Amygdala (tissue), 56 donors: ENCODE data around the gene KDM4C.
"Not testable (repeated sequence)": the region's sequence is repeated elsewhere in the genome, so short reads cannot be mapped to it uniquely, and the experiment has no call there.

ENCODE experiments used
- DNase-seq, 56 donors: peaks; one replicate each; lab custom pipeline; 2025; lab: John Stamatoyannopoulos, UW

The KDM4C gene

DNA sequence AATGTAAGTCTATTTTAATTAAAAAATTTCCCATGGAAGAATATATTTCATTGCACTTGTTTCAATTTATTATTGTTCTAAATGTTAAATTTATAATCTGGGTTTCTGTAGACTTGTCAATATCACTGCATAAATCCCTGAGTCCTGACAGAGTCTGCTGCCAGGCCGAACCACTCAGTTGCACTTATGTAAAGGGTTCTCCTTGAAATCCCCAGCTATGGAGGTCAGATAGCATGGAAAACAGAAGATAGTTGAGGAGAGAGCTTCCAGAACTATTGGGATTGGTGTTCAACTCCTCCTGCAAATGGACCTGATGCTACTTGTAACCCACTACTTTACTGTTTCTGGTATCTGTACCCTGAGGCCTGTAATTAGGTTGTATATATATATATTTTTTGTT lies 37.2 kb downstream of the KDM4C start:
- DNase-seq: no peak

DNA sequence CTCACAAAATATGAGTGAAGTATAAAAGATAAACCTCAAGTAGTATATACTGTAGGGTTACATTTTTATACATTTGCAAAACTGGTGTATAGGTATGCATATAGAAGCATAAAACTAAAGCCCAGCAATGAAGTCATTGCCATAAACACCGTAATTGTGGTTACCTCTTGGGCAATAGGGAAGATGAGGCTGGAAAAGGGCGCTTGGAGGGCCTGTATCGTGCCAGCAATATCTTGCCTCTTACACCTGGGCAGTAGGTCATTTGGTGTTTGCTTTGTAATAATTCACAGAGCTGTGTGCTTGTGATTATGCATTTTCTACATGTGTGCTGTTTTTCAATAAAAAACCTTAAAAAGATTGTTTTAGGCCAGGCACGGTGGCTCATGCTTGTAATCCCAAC lies 45.2 kb downstream of the KDM4C start:
- no peak for DNase-seq

DNA sequence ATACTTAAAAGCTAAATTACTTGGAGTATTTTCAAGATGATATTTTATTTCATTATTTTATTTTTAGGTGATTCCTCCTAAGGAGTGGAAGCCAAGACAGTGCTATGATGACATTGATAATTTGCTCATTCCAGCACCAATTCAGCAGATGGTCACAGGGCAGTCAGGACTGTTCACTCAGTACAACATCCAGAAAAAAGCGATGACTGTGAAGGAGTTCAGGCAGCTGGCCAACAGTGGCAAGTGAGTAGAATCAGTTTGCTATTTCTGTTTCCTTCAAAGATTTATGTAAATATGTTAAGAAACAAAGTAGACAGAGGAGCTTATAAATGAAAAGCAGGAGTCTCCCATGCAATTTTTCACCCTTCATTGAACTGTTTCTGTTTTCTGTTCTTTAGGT lies 47.8 kb downstream of the KDM4C start:
- DNase-seq: peak in 30 of 56 donors; percentile 3 to 67 (median 23)

DNA sequence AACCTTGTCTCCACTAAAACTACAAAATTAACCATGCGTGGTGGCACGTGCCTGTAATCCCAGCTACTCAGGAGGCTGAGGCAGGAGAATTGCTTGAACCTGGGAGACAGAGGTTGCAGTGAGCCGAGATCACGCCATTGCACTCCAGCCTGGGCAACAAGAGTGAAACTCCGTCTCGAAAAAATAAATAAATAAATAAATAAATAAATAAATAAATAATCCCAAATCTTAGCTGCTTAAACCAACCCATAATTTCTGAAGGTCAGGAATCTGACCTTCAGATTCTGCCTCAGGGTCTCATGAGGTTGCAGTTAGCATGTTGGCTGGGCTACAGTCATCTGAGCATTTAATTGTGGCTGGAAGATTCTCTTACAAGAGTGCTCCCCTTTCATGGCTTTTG lies 48.5 kb downstream of the KDM4C start:
- not testable (repeated sequence) for DNase-seq

DNA sequence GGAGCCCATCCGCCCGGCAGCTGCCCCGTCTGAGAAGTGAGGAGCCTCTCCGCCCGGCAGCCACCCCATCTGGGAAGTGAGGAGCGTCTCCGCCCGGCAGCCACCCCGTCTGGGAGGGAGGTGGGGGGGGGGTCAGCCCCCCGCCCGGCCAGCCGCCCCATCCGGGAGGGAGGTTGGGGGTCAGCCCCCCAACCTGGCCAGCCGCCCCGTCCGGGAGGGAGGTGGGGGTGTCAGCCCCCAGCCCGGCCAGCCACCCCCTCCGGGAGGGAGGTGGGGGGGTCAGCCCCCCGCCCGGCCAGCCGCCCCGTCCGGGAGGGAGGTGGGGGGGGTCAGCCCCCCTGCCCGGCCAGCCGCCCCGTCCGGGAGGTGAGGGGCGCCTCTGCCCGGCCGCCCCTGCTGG lies 49.9 kb downstream of the KDM4C start:
- not testable (repeated sequence) for DNase-seq

DNA sequence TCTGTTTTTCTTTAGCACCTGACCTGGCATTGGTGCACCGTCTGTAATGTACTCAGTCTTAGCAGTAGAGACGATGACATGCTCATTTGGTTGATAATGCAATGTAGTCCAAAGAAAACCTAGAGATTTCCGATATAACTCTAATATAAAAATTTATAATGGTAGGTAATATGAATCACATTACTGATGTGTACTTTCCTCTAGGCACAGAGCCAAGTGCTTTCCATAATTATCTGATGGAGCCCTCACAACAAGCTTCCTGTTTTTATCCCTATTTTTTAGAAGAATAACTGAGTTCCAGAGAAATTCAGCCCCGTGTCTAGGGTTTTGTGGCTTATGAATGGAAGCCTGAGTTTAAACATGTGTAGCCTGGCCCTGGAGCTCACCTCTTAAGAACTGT lies 53.7 kb downstream of the KDM4C start:
- DNase-seq: no peak

DNA sequence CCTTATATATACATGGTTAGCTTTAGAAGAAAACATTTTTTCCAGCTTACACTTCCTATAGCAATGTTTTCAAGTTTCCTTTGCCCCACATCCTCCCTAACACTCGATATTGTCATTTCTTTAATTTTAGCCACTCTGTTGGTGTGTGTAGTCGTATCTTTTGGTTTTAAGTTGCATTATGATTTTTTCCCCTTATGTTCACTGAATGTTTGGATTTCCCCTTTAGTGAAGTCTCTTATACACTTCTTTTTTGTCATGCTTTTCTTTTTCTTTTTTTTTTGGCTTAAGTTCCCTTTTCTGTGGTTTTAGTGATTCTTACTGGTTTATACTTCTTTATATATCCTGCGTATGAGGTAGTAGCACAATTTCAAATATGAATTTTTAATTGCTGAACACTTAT lies 58.8 kb downstream of the KDM4C start:
- no peak for DNase-seq

DNA sequence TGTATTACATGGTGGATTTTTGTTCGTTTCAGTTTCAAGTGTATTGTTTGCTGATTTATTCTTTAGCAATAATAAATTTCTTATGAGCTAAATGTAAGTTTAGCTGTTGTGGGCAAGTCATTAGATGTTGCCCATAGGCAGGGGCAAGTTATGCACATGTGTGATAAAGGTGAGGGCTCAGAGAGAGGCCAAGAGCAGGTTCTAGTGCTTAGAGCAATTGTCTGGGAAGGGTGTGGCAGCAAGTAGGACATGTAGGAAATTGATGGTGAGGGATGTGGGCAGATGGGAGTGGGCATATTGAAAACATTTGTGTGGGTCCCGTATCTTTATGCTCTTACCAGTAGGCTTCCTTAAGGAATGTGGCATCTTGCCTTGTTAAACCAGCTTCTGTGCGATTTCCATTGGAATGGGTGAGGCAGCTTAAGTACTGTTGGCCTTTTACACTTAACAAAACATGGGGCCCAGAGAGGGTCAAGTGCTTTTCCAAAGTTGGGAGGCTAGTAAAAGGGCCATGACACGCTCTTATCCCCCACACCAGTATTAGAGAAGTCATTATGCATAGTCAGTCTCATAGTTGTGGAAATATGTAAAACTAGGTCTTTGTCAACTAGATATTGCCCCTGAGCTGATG lies 60.6 kb downstream of the KDM4C start:
- no peak for DNase-seq

DNA sequence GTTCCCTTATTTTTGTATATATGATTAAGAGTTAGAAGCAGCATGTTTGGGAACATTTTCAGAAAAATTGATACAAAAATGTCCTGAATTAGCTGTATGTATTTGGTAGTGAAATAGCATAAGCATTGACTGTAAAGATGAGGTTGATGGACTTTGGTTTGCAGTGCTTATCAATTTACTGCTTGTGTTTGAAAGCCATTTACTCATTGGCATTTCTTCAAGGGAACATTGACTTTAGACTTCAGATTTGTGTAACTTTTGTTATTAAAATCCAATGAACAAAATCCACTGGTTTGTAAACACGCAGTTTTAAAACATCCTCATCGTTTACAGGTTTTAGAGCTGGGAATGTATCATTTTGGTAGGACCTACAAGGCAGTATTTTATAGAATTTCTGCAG lies 61.3 kb downstream of the KDM4C start:
- no peak for DNase-seq

DNA sequence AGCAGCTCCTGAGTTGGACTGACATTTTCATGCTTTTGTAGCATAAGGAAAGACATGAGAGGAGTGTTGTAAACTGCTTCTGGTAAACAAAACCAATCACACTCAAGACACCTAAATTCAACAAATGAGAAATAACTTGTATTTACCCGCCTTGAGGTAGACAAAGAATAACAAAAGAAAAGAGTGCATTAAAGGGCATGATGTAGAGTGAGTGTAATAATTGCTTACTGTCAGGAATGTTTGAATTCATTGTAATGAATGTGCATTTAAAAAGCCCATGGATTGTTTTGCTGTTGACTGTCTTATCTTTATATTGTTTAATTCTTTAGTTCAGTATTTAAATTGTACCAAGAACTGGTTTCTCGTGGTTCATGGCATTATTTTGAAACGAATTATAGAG lies 61.8 kb downstream of the KDM4C start:
- no peak for DNase-seq

DNA sequence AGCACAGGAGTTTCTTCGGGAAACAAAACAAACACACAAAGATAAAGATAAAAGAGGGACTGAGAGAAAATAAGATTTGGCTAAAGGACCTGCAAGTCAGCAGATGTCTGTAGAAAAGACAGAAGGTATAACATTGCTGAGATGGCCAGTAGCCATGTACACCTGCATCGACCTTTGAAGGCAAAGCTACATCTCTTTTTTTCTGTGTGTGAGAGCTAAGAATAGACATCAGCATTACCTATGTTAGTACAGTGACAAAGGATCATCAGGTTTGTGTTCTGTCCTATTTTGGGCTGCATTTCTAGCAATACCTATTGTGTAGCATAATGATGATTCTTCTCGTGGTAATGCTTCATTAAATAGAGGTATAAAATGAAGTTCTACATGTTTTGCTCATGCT lies 64.9 kb downstream of the KDM4C start:
- DNase-seq: no peak

DNA sequence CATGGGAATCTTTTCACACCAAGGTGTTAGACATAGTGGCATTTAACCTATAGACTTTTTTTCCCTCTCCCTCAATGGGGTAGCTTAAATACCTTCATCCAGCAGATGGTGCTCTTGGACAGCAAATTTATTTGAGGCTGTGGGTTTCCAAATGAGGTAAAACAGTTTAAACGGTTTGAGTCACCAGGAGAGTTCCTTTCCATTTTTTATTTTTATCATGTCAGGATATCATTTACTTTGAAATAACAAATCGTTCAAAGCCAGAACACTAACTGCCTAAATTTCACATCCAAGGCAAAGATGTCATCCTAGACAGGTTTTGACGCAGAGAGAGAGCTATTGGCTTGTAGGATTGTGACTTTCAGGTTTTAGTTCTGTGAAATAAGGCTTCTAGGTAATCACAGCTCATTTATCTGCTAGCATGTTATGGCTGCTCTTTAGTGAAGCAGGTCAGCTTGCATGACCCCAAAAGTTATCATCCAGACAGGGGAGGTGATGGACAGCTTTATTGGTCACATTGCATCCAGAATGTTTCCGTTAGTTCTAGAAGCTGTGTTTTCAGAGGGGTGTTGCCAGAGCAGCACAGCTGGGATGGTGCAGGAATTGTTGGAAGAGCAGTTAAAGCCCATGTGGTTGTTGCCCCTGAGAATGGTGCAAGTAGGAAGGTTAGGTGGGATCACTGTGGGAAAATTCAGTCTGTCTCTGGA lies 69.8 kb downstream of the KDM4C start:
- peak in 3 of 56 donors; percentile 3 to 30 (median 21) for DNase-seq

DNA sequence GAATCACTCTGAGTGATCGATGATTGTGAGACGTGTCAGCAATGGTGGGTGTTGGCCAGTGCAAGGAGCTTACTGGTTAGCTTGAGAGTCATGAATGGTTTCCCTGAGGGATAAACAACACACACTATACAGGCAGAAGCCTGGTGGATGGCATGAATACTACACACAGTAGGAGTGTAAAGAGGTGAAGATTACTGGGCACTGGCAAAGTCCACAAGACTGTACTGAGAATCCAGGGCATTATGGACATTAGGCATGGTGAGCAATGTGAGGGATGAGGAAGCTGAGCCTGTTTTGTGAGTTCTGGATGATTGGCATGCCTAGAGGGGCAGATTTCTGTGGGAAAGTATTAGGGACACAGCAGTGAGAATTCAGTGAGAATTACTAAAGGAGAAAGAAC lies 71.3 kb downstream of the KDM4C start:
- no peak for DNase-seq

DNA sequence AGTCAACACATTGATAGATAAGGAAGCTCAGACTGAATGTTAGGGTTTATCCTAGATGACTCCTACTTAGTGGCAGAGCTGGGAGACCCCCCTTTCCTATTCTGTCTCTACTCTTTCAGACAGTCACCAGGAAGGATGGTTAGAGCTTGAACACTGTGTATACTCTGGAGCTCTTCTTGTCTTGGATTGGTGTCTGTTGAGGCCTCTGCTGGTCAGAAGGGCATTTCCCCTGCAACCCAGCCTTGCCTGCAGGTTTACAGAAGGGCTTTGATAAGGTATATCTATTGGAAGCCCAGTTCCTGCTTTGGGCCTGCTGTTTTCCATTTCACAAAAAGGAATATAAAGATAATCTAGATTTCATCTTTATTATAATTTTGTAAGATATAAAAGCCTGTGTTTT lies 71.8 kb downstream of the KDM4C start:
- DNase-seq: no peak

DNA sequence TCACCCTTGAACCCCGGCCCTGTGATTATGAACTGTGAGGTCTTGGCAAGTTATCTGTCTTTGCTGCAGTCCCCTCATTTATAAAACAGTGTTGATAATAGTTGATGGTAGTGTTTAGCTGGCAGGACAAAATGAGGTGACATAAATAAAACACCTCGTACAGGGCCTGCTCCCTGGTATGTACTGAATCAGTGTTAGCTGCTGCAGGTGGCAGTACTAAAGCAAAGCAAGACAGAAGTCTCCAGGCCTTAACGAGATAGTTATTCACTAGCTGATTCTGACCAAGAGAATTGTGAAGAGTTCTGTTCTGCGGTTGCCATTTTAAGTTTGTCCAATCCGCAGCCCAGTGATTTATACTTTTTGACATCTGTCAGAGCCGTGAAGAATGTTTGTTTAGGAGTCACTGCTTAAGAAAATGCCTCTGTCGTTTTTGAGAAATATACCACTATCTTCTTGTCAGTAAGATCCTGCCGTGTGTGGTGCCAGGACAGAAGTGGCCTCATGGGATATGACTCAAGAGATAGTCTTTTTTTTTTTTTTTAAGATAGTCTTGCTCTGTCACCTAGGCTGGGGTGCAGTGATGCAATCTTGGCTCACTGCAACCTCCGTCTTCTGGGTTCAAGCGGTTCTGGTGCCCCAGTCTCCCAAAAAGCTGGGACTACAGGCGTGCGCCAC lies 75.9 kb downstream of the KDM4C start:
- no peak for DNase-seq

DNA sequence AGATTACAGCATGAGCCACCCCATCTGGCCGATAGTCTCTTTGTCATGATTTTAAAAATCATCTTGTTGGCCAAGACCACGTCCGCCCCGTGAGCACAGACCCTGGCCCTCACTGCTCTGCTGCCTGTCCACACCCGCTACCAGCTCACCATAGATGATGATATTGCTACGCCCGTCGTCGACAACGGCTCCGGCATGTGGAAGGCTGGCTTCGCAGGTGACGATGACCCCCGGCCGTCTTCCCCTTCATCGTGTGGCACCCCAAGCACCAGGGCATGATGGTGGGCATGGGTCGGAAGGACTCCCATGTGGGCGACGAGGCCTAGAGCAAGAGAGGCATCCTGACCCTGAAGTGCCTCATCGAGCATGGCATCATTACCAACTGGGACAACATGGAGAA lies 76.5 kb downstream of the KDM4C start:
- no peak for DNase-seq

DNA sequence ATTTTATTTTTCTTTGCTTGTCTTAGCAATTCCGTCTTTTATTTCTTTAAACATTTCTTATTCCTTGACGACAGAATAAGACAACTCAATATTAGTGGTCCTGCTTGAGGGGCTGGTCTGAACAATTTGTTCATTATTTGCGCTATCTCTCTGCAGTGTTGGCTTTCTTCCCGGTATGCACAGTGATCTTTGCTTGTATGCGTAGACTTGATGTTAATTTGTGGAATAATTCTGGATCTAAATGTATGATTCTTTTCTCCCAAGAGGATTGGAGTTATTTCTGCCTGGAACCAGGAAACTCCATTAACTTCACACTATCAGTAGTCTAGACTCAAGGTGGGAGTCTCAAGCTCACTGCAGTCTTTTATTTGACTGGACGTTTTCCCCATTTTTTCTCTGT lies 80.4 kb downstream of the KDM4C start:
- no peak for DNase-seq

DNA sequence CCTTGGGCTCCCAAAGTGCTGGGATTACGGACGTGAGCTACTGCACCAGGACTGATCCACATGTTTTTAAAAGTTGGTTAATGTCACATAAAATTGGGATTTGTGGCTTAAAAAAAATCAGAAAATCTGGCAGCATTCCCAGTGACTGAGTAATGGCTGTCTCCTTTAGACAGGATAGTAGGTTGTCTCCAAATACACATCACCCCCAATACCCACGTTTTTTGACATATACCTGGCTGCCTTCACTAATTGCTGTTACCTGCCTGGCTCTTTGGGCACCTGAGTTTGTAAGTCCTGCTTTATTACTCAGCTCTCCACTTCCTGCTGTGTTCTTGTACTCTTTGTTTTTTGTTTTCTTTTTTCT lies 84.8 kb downstream of the KDM4C start:
- DNase-seq: no peak

DNA sequence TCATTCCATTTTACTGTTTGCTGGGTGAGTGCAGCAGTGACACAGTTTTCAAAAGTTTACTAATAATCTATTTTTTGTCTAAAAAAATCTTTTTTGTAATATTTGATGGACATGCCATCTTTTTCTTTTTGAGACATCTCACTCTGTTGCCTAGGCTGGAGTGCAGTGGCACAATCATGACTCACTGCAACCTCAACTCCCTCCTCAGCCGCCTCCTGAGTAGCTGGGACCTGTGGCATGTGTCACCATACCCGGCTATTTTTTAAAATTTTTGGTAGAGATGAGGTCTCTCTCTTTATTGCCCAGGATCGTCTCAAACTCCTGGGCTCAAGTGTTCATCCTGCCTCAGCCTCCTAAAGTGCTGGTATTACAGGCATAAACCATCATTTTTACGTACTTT lies 86.0 kb downstream of the KDM4C start:
- DNase-seq: no peak

DNA sequence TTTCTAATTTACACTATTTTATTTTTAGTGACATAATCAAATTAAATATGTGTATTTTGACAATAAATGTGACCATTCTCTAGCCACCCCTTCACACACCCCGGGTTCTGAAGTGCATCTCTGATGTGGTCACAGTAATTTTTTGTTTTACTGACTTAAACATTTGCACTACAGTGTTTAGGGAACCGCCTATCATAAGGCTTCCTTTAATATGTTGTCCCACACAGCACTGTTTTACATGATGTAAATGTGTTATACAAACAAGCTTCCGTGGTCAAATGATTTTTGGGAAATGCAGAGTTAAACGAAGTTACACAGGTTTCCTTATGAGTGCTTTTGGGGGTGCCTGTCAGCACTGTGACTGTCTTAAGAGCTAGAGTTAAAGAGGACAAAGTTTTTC lies 86.5 kb downstream of the KDM4C start:
- DNase-seq: no peak

DNA sequence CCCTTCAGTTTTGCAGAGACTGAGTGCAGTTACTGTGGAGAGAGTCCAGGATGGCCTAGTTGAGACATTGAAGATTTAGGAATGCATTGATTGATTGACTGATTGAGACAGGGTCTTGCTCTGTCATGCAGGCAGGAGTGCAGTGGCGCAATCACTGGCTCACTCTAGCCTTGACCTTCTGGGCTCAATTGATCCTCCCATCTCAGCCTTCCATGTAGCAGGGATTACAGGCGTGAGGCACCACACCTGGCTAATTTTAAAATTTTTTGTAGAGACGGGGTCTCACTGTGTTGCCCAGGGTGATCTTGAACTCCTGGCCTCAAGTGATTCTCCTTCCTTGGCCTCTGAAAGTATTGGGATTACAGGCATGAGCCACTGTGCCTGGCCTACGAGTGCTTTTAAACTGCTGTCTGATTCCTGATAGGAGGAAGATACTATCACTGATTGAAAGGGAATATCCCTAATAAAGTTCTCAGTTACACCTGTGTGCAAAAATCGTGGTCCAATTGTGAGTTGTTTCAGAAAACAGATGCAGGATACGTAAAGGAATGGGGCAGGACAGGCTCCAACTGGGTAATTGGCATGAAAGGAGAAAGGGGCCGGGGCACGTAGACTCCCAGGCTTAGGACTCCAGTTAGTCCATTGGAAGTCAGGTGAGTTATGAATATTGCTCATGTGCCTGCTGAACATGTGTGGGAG lies 87.5 kb downstream of the KDM4C start:
- no peak for DNase-seq

DNA sequence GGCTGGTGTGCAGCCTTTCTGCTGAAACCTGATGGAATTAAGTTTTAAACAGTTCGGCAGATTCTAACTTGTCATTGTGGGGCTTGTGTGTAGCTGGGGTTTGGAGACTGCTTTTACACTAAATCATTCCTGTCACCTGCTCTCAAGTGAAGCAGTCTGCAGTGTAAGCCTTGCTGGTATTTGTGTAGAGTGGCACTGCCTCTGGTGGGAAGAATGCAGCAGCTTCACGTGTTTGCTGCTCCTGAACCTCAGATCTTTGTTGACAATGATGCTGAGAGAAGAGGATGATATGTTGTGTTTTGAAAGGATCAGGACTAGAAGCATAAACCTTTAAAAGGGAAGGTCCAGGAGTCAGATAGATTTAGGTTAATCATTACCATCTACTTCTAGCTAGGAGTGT lies 88.1 kb downstream of the KDM4C start:
- no peak for DNase-seq
